SU-DHL-6 (cell line): ENCODE data around the gene EMILIN2.

Experiments
- EZH2phosphoT487 ChIP-seq: fragments of 200-600 bp; sonication (generic), shearing (Covaris generic); conservative IDR thresholded peaks from 2 replicates; pipeline ENCODE4 v1.6.1; 2018; ENCODE audit warnings: mild to moderate bottlenecking, antibody characterized with exemption, low read length, moderate library complexity, mixed read lengths
- TF ChIP-seq, protein P1 (sequence below): fragments of 200-600 bp; sonication (generic); IDR thresholded peaks from one replicate; pipeline ENCODE4 v1.5.1; 2017; ENCODE audit warnings: antibody characterized with exemption, mild to moderate bottlenecking, low read length, moderate library complexity; ENCODE audit not compliant: insufficient read depth, poor library complexity, severe bottlenecking

DNA sequence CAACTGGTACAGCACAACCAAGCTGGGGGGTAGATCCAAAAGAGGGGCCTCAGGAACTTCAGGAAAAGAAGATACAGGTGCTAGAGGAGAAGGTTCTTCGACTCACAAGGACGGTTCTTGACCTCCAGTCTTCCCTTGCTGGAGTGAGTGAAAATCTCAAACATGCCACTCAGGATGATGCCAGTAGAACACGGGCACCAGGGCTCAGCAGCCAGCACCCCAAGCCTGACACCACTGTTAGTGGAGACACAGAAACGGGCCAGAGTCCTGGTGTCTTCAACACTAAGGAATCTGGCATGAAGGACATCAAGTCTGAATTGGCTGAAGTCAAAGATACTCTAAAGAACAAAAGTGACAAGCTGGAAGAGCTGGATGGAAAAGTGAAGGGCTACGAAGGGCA lies 43.8 kb downstream of the EMILIN2 start:
- TF ChIP-seq, protein P1, sequence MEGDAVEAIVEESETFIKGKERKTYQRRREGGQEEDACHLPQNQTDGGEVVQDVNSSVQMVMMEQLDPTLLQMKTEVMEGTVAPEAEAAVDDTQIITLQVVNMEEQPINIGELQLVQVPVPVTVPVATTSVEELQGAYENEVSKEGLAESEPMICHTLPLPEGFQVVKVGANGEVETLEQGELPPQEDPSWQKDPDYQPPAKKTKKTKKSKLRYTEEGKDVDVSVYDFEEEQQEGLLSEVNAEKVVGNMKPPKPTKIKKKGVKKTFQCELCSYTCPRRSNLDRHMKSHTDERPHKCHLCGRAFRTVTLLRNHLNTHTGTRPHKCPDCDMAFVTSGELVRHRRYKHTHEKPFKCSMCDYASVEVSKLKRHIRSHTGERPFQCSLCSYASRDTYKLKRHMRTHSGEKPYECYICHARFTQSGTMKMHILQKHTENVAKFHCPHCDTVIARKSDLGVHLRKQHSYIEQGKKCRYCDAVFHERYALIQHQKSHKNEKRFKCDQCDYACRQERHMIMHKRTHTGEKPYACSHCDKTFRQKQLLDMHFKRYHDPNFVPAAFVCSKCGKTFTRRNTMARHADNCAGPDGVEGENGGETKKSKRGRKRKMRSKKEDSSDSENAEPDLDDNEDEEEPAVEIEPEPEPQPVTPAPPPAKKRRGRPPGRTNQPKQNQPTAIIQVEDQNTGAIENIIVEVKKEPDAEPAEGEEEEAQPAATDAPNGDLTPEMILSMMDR: no peak
- TF ChIP-seq EZH2phosphoT487: no peak
